ENCODE data around the gene BHLHE41.

GRCh38 chr12:26086936-26087335 lies 37.9 kb downstream of the BHLHE41 start:
- TF ChIP-seq CTCF (IDR thresholded peaks at IDR 0.05): no peak
- no peak for TF ChIP-seq POLR2A (IDR thresholded peaks at IDR 0.05)

Measured in upper lobe of left lung (tissue), 4 donors.